ENCODE measurements around the gene RHBDD2.
"Not testable (repeated sequence)": the region's sequence is repeated elsewhere in the genome, so short reads cannot be mapped to it uniquely, and the experiment has no call there.

Gene RHBDD2

DNA sequence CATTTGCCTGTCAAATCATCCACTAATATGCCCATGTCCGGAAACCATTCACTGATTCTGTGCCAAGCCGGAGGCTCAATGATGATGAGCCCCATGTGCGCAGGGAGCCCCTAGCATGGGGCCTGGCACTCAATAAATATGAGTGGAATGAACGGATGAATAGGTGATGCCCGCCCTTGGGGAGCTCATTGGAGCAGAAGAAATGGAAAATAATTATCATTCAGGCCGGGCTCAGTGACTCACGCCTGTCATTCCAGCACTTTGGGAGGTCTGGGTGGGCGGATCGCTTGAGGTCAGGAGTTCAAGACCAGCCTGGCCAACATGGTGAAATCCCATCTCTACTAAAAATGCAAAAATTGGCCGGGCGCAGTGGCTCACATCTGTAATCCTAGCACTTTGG, 11.0 kb downstream of the RHBDD2 start:
- DNase-seq, result no peak

DNA sequence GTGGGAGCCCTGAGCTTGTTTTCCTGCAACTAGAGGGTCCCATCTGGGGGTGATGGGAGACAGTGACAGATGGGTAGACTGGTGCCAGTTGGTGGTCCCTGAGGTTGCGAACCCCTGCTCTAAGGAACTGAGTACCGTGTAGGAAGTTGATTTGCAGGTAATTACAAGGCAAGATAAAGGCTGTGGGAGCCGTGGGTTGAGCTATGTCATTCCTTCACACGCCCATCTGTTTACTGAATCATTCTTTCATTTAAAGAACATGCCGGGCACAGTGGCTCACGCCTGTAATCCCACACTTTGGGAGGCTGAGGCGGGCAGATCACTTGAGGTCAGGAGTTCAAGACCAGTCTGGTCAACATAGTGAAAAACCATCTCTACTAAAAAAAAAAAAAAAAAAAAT, 12.4 kb downstream of the RHBDD2 start:
- not testable (repeated sequence) for DNase-seq

- no peak for DNase-seq
Measured at GRCh38 chr7:75891815-75892411, 13.1 kb downstream of the RHBDD2 start.

DNA sequence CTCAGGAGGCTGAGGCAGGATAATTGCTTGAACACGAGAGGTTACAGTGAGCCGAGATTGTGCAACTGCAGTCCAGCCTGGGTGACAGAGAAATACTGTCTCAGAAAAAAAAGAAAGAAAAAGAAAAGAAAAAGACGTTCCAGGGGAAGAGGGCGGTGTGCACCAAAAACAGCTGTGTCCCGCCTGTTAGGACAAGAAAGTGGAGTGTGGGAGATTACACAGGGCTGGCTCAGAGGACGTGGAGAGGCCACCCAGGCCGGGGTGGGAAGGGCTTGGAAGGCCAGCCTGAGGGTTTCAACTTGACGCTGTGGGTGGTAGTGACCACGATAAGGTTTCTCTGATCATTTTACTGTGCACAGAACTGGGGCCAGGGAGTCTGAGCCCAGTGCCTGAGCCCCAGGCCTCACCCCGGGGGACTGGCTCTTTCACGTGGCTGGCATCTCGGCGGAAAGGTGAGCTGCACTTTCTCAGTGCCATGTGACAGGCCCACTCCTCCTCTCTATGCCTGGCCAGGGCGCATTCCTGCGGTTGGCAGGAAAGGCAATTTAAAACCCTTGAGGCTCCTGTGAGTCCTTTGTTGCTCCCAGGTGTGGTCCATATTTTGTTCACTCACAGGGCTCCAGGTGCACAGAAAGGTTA, 13.9 kb downstream of the RHBDD2 start:
- DNase-seq, result no peak

DNA sequence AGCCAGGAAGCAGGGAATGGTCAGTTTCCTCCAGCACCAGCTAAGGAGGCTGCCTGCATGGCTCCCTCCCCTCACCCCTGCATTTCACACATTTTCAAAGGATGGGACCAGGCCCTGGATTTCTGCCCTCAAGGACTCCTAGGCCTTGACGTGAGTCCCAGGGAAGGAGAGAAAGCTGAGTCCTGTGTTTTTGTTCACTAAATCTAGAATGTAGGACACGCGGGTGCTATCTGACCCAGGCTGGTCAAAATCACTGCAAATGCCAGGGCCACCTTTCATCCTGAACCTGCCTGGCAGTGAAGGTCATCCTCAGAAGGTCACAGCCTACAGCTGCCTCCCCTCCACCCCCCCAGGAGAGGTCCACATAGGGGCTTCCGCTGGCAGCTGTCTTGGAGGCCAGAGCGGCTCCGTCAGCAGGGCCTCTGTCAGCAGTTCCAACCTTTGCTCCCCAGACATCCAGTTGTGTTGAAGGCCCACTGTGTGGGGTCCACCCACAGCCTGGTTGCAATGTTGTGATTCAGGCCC, 18.0 kb downstream of the RHBDD2 start:
- DNase-seq, result no peak

GRCh38 chr7:75900617-75901315, 21.9 kb downstream of the RHBDD2 start:
- DNase-seq, result no peak

DNA sequence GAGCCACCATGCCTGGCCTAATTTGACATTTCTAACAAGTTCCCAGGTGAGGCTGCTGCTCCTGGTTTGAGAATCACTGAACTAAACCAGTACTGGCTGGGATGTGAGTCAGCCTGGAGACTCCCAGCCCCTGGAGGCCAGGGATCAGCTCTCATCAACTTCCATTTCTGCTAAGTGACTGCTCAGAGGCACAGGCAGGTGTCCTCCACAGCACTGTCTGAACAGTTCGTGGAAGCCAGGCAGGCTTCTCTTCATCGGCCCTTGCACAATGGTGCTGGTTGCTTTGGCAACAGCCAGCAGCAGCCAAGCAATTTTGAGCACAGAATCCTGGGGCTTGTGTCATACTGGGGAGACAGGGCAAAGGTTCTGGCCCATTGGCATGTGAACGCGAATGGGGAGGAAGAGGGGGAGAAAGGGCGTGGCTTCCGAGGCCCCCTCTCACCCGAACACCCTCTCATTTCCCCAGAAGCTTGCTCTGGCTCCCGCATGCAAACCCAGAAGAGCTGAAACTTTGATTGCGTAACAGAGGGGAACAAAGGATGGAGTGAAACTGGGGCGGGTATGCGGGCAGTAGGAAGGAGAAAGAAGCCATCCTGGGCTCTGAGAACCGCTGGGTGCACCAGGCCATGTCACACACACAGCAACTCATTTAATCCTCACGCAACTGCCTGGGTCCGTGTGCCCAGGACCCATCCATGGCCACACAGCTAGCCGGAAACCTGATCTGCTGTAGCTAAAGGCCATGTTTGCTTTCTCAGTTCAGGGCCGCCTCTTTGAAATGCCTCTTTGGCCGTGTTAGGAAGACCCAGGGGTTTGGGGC, 27.2 kb downstream of the RHBDD2 start:
- DNase-seq, result no peak

- no peak for DNase-seq
Measured at GRCh38 chr7:75906991-75907667, 28.3 kb downstream of the RHBDD2 start.

DNA sequence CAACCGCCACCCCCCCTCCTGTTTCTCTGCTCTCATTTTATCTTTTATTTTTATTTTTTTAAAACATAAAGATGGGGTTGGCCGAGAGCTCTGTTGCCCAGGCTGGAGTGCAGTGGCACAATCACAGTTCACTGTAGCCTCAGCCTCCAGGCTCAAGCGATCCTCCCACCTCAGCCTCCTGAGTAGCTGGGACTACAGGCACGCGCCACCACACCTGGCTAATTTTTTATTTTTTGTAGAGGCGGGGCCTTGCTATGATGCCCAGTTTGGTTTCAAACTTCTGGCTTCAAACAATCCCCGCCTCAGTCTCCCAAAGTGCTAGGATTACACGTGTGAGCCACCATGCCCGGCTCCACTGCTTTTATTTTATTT, 28.8 kb downstream of the RHBDD2 start:
- DNase-seq, result not testable (repeated sequence)

GRCh38 chr7:75909521-75910132, 30.8 kb downstream of the RHBDD2 start:
- no peak for DNase-seq

GRCh38 chr7:75911186-75911585, 32.4 kb downstream of the RHBDD2 start:
- not testable (repeated sequence) for DNase-seq

DNA sequence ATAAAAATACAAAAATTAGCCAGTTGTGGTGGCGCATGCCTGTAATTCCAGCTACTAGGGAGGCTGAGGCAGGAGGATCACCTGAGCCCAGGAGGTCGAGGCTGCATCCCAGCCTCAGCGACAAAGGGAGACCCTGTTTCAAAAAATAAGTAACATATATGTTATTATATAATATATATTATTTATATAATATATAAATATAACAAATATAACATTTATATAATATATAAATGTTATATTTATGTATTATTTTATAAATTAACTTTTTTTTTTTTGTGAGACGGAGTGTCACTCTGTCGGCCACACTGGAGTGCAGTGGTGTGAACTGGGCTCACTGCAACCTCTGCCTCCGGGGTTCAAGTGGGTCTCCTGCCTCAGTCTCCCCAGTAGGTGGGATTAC, 34.6 kb downstream of the RHBDD2 start:
- DNase-seq, result no peak

GRCh38 chr7:75914169-75914654, 35.4 kb downstream of the RHBDD2 start:
- DNase-seq, result no peak

GRCh38 chr7:75914655-75915415, 36.0 kb downstream of the RHBDD2 start, which contains the start of gene POR:
POR (plus strand) TSS chr7:75915155; CDS start chr7:75954002, 38,847 bp downstream.
- peak; percentile 97 to 98 for DNase-seq

GRCh38 chr7:75915416-75916156, 36.8 kb downstream of the RHBDD2 start:
- DNase-seq, result peak; percentile 37 to 46

DNA sequence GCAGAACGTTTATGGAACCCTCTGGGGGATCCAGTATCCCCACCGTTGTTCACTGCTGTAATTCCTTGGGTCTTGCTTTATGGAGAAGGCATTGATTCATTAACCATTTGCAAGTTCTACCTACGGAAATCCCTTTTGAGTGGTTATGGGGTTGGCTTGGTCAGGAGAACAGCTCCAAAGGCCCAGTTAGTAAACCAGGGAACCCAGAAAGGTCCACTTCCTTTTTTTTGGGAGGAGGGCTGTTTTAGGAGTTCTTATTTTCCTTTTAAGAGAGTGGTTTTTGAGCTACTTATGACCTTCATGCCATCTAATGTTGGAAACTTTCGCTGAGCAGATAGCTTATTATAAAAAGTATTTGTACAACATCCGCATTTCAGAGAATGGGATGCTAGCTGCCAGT, 37.4 kb downstream of the RHBDD2 start:
- no peak for DNase-seq

DNA sequence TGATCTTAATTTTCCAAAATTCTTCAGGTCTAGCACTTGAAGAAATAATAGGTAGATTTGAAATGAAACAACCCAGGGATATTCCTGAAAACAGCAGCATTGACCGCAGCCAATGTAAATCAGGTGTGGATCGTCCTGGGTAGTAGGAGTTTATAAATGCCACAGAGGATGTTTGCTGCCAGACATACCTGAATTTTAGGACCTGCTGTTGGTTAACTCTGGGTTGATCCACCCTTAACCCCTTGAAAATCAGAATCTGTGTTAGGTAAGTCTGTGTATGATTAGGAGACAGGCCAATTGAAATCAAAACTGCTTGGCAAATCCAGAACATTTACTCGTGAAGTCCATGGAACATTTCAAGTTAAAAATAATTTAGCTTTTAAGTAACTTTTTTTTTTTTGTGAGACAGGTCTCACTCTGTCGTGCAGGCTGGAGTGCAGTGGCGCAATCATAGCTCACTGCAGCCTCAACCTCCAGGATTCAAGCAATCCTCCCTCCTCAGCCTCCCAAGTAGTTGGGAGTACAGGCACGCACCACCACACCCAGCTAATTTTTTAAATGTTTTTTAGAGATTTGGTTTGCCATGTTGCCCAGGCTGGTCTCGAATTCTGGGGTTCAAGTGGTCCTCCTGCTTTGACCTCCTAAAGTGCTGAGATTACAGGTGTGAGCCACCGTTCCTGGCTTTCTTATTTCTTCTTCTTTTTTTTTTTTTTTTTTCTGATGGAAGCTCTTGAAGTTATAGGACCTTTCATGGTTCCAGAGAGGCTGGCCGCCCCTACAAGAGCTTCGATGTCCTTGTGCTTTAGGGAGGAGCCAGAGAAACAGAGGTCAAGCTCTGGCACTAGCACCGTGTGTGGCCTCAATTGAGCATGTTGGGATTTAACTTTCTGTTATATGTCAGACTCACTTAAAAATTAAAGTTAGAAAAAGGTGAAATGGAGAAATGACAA, 38.1 kb downstream of the RHBDD2 start:
- no peak for DNase-seq

DNA sequence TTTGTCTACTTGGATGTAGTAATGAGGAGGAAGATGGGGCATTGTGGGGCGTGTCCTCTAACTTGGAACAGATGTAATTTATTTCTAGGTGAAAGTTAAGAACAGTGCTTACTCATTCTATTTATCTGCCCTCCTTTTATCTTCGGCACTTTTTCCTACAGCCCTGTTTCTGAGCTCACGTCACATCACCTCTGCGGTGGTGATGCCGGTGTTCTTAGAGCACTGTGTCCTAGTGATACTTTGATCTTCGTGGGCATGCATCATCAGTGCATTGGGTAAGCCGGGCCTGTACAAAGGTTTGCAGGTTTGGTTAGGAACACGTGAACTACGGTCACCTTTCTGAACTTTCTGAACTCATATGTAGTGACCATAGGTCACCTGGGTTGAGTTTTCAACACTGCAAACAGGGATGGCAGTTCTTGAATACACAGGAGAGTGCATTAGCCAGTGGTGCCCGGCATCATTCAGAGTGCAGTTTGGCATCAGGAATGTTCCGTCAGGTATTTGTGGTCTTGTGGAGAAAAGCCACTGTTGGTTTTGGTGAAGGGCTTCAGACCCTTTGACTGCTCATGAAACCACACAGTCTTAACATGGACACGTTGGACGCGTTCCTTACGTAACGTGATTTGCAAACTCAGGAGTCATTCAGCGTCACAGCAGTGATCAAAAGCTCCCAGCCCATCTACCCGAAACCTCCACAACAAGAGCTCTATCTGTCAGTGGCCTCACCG, 41.8 kb downstream of the RHBDD2 start:
- peak; percentile 48 to 59 for DNase-seq

Data from activated T-cell treated with anti-CD3 and anti-CD28 coated beads, Interleukin-2, amount 50 U/mL, for 48 hours (primary cell).